Activated naive CD8-positive, alpha-beta T cell treated with anti-CD3 and anti-CD28 coated beads, Interleukin-2, amount 50 U/mL, for 24 hours (primary cell): Measurements from ENCODE around the gene CEP112.

Experiments
- ATAC-seq: fragments of 150-1000 bp; cut with Tn5 transposase; one replicate; pipeline ENCODE4 v1.10.0; 2021
- DNase-seq: peaks from one replicate; pipeline ENCODE4 v3.0.0; 2021
- H3K27ac Mint-ChIP-seq: one replicate; pipeline ENCODE4 v1.8.0; 2021; ENCODE audit warnings: mild to moderate bottlenecking, mixed read lengths
- H3K27me3 Mint-ChIP-seq: one replicate; pipeline ENCODE4 v1.8.0; 2021; ENCODE audit warnings: mixed read lengths
- H3K36me3 Mint-ChIP-seq: one replicate; pipeline ENCODE4 v1.8.0; 2021; ENCODE audit warnings: low read depth, mixed read lengths
- H3K4me1 Mint-ChIP-seq: one replicate; pipeline ENCODE4 v1.8.0; 2021; ENCODE audit warnings: mixed read lengths
- H3K4me3 Mint-ChIP-seq: one replicate; pipeline ENCODE4 v1.8.0; 2021; ENCODE audit warnings: mild to moderate bottlenecking, moderate library complexity, mixed read lengths
- H3K9me3 Mint-ChIP-seq: one replicate; pipeline ENCODE4 v1.8.0; 2021; ENCODE audit warnings: mixed read lengths

The CEP112 gene

GRCh38 chr17:65626451-65626850 is 565.5 kb downstream of the CEP112 start:
- Mint-ChIP-seq H3K27ac (no peak overlapping the region), H3K4me1 (no peaks in the 10 kb centered on the region), H3K36me3 (no peaks in the 10 kb centered on the region), H3K4me3 (no peak overlapping the region), H3K27me3 (no peaks in the 10 kb centered on the region), H3K9me3 (no peaks in the 10 kb centered on the region)
- DNase-seq (no peak), ATAC-seq (no peak)

GRCh38 chr17:65618516-65618915 is 573.4 kb downstream of the CEP112 start:
- Mint-ChIP-seq H3K36me3 (no peaks in the 10 kb centered on the region), H3K4me1 (no peaks in the 10 kb centered on the region), H3K9me3 (no peaks in the 10 kb centered on the region), H3K4me3 (no peak overlapping the region), H3K27me3 (no peaks in the 10 kb centered on the region), H3K27ac (no peak overlapping the region)
- no peak for ATAC-seq
- no peak for DNase-seq

GRCh38 chr17:65617496-65617895 is 574.4 kb downstream of the CEP112 start:
- Mint-ChIP-seq H3K9me3 (no peaks in the 10 kb centered on the region), H3K27ac (no peak overlapping the region)
- ATAC-seq: no peak

GRCh38 chr17:65609749-65610148 is 582.2 kb downstream of the CEP112 start:
- no peak for DNase-seq

More at GRCh38 chr17:65617496-65617895, 574.4 kb downstream of the CEP112 start:
- Mint-ChIP-seq H3K4me1 (no peaks in the 10 kb centered on the region), H3K27me3 (no peaks in the 10 kb centered on the region), H3K4me3 (no peak overlapping the region), H3K36me3 (no peaks in the 10 kb centered on the region)
- no peak for DNase-seq

GRCh38 chr17:65609286-65609685 is 582.6 kb downstream of the CEP112 start:
- DNase-seq: no peak
- H3K9me3 Mint-ChIP-seq: no peaks in the 10 kb centered on the region
- no peak overlapping the region for H3K27ac Mint-ChIP-seq
- H3K4me1 Mint-ChIP-seq: no peaks in the 10 kb centered on the region
- no peak overlapping the region for H3K4me3 Mint-ChIP-seq
- H3K36me3 Mint-ChIP-seq: no peaks in the 10 kb centered on the region
- H3K27me3 Mint-ChIP-seq: no peaks in the 10 kb centered on the region
- no peak for ATAC-seq

More at GRCh38 chr17:65609749-65610148, 582.2 kb downstream of the CEP112 start:
- H3K27ac Mint-ChIP-seq: no peak overlapping the region
- H3K36me3 Mint-ChIP-seq: no peaks in the 10 kb centered on the region
- no peak overlapping the region for H3K4me3 Mint-ChIP-seq
- no peaks in the 10 kb centered on the region for H3K9me3 Mint-ChIP-seq
- H3K4me1 Mint-ChIP-seq: no peaks in the 10 kb centered on the region
- ATAC-seq: no peak
- H3K27me3 Mint-ChIP-seq: no peaks in the 10 kb centered on the region

GRCh38 chr17:65604070-65604469 is 587.9 kb downstream of the CEP112 start:
- H3K9me3 Mint-ChIP-seq: no peaks in the 10 kb centered on the region
- ATAC-seq: no peak
- H3K27ac Mint-ChIP-seq: no peak overlapping the region
- H3K4me1 Mint-ChIP-seq: peaks cover 3% of the 10 kb centered on the region
- peaks cover 4% of the 10 kb centered on the region for H3K27me3 Mint-ChIP-seq
- DNase-seq: no peak
- H3K36me3 Mint-ChIP-seq: no peaks in the 10 kb centered on the region
- H3K4me3 Mint-ChIP-seq: no peak overlapping the region

- no peaks in the 10 kb centered on the region for H3K9me3 Mint-ChIP-seq
- no peak overlapping the region for H3K4me3 Mint-ChIP-seq
- H3K36me3 Mint-ChIP-seq: no peaks in the 10 kb centered on the region
- H3K27ac Mint-ChIP-seq: no peak overlapping the region
- ATAC-seq: no peak
- peaks cover 4% of the 10 kb centered on the region for H3K27me3 Mint-ChIP-seq
- H3K4me1 Mint-ChIP-seq: peaks cover 3% of the 10 kb centered on the region
- DNase-seq: no peak
These were observed 590.1 kb downstream of the CEP112 start for GRCh38 chr17:65601881-65602280.

GRCh38 chr17:65601145-65601544 is 590.8 kb downstream of the CEP112 start:
- Mint-ChIP-seq H3K36me3 (no peaks in the 10 kb centered on the region), H3K4me3 (no peak overlapping the region), H3K9me3 (no peaks in the 10 kb centered on the region), H3K4me1 (peaks cover 3% of the 10 kb centered on the region), H3K27me3 (peaks cover 4% of the 10 kb centered on the region), H3K27ac (no peak overlapping the region)
- no peak for ATAC-seq
- DNase-seq: no peak

GRCh38 chr17:65600518-65600917 is 591.4 kb downstream of the CEP112 start:
- ATAC-seq (no peak), DNase-seq (no peak)
- H3K27ac Mint-ChIP-seq: no peak overlapping the region
- H3K4me3 Mint-ChIP-seq: no peak overlapping the region
- H3K36me3 Mint-ChIP-seq: no peaks in the 10 kb centered on the region
- no peaks in the 10 kb centered on the region for H3K9me3 Mint-ChIP-seq
- H3K27me3 Mint-ChIP-seq: peaks cover 4% of the 10 kb centered on the region
- H3K4me1 Mint-ChIP-seq: peaks cover 3% of the 10 kb centered on the region

- Mint-ChIP-seq H3K4me3 (no peak overlapping the region), H3K27me3 (peaks cover 4% of the 10 kb centered on the region), H3K27ac (no peak overlapping the region), H3K4me1 (peaks cover 9% of the 10 kb centered on the region), H3K9me3 (no peaks in the 10 kb centered on the region), H3K36me3 (no peaks in the 10 kb centered on the region)
- ATAC-seq (no peak), DNase-seq (no peak)
These were observed 592.3 kb downstream of the CEP112 start for GRCh38 chr17:65599650-65600049.

GRCh38 chr17:65598746-65599145 is 593.2 kb downstream of the CEP112 start:
- no peak for DNase-seq
- H3K4me3 Mint-ChIP-seq: no peak overlapping the region
- peaks cover 4% of the 10 kb centered on the region for H3K27me3 Mint-ChIP-seq
- H3K4me1 Mint-ChIP-seq: peaks cover 18% of the 10 kb centered on the region
- H3K36me3 Mint-ChIP-seq: no peaks in the 10 kb centered on the region
- no peak overlapping the region for H3K27ac Mint-ChIP-seq
- ATAC-seq: no peak
- H3K9me3 Mint-ChIP-seq: no peaks in the 10 kb centered on the region

GRCh38 chr17:65595071-65595656 is 596.8 kb downstream of the CEP112 start:
- Mint-ChIP-seq H3K4me1 (peaks cover 25% of the 10 kb centered on the region), H3K4me3 (no peak overlapping the region), H3K9me3 (no peaks in the 10 kb centered on the region), H3K27ac (no peak overlapping the region), H3K36me3 (no peaks in the 10 kb centered on the region), H3K27me3 (peaks cover 4% of the 10 kb centered on the region)
- no peak for ATAC-seq
- no peak for DNase-seq

- no peaks in the 10 kb centered on the region for H3K36me3 Mint-ChIP-seq
- peaks cover 4% of the 10 kb centered on the region for H3K27me3 Mint-ChIP-seq
- no peak overlapping the region for H3K27ac Mint-ChIP-seq
- ATAC-seq: peak; percentile 68
- no peak for DNase-seq
- peak overlapping the region; percentile 73 for H3K4me3 Mint-ChIP-seq
- H3K9me3 Mint-ChIP-seq: no peaks in the 10 kb centered on the region
- H3K4me1 Mint-ChIP-seq: peaks cover 25% of the 10 kb centered on the region
These were observed 597.8 kb downstream of the CEP112 start for GRCh38 chr17:65593855-65594845.

- no peak for DNase-seq
- H3K4me3 Mint-ChIP-seq: peak overlapping the region; percentile 73
- H3K4me1 Mint-ChIP-seq: peaks cover 26% of the 10 kb centered on the region
- H3K36me3 Mint-ChIP-seq: no peaks in the 10 kb centered on the region
- H3K27ac Mint-ChIP-seq: no peak overlapping the region
- H3K9me3 Mint-ChIP-seq: no peaks in the 10 kb centered on the region
- H3K27me3 Mint-ChIP-seq: peaks cover 4% of the 10 kb centered on the region
- no peak for ATAC-seq
These were observed 598.7 kb downstream of the CEP112 start for GRCh38 chr17:65593092-65593854.
